Astrocyte (in vitro differentiated cells and primary cell): ENCODE measurements around the gene SAMM50. TPM values are rescaled to one million over a fixed set of nuclear protein-coding genes. Genes with fewer than 3 reads are reported as not detected.

Experiments used
- DNase-seq: peaks from one replicate; pipeline ENCODE4 v3.0.0-alpha.2; 2010; ENCODE audit warnings: low read depth
- FAIRE-seq: peaks from 2 replicates; lab custom pipeline; 2011; peaks lifted over from hg19 to GRCh38; lab: Jason Lieb, UNC
- H2AFZ ChIP-seq: 2 replicates; pipeline ENCODE4 v1.6.0; 2012; ENCODE audit warnings: low read depth, low read length, inconsistent platforms
- H3K27ac ChIP-seq: 2 replicates; pipeline ENCODE4 v1.5.1; 2011; ENCODE audit warnings: low read depth, low read length, inconsistent platforms
- H3K27me3 ChIP-seq: 2 replicates; pipeline ENCODE4 v1.6.0; 2011; ENCODE audit warnings: low read length, inconsistent platforms; ENCODE audit not compliant: insufficient read depth
- H3K36me3 ChIP-seq: 2 replicates; pipeline ENCODE4 v1.5.1; 2011; ENCODE audit warnings: low read length, inconsistent platforms; ENCODE audit not compliant: insufficient read depth
- H3K4me1 ChIP-seq: 2 replicates; pipeline ENCODE4 v1.5.1; 2011; ENCODE audit warnings: low read length, inconsistent platforms; ENCODE audit not compliant: insufficient read depth
- H3K4me2 ChIP-seq: 2 replicates; pipeline ENCODE4 v1.6.0; 2012; ENCODE audit warnings: low read length, inconsistent platforms
- H3K4me3 ChIP-seq: 2 replicates; pipeline ENCODE4 v1.5.1; 2011; ENCODE audit warnings: low read depth, mild to moderate bottlenecking, low read length, inconsistent platforms; ENCODE audit not compliant: insufficient read depth
- H3K79me2 ChIP-seq: 2 replicates; pipeline ENCODE4 v1.6.0; 2012; ENCODE audit warnings: mild to moderate bottlenecking, low read length, inconsistent platforms; ENCODE audit not compliant: insufficient read depth
- H3K9ac ChIP-seq: 2 replicates; pipeline ENCODE4 v1.6.0; 2012; ENCODE audit warnings: mild to moderate bottlenecking, low read length, inconsistent platforms
- H3K9me3 ChIP-seq: 2 replicates; pipeline ENCODE4 v1.5.1; 2012; ENCODE audit warnings: low read depth, mild to moderate bottlenecking, low read length, inconsistent platforms; ENCODE audit not compliant: insufficient read depth
- H4K20me1 ChIP-seq: 2 replicates; pipeline ENCODE4 v1.6.0; 2012; ENCODE audit warnings: low read length, inconsistent platforms; ENCODE audit not compliant: insufficient read depth
- H3K27ac Mint-ChIP-seq: one replicate; pipeline ENCODE4 v1.8.0; 2021; ENCODE audit warnings: mild to moderate bottlenecking, mixed read lengths; ENCODE audit not compliant: unreplicated experiment
- H3K27me3 Mint-ChIP-seq: one replicate; pipeline ENCODE4 v1.8.0; 2021; ENCODE audit warnings: low read depth, mixed read lengths; ENCODE audit not compliant: unreplicated experiment
- H3K36me3 Mint-ChIP-seq: one replicate; pipeline ENCODE4 v1.8.0; 2021; ENCODE audit warnings: low read depth, mixed read lengths; ENCODE audit not compliant: unreplicated experiment
- H3K4me1 Mint-ChIP-seq: one replicate; pipeline ENCODE4 v1.8.0; 2021; ENCODE audit warnings: low read depth, mixed read lengths; ENCODE audit not compliant: unreplicated experiment
- H3K4me3 Mint-ChIP-seq: one replicate; pipeline ENCODE4 v1.8.0; 2021; ENCODE audit warnings: mild to moderate bottlenecking, moderate library complexity, mixed read lengths; ENCODE audit not compliant: unreplicated experiment
- H3K9me3 Mint-ChIP-seq: one replicate; pipeline ENCODE4 v1.8.0; 2021; ENCODE audit warnings: mild to moderate bottlenecking, mixed read lengths; ENCODE audit not compliant: unreplicated experiment
- EZH2 ChIP-seq: IDR thresholded peaks from 2 replicates; pipeline ENCODE4 v1.6.1; 2012; ENCODE audit warnings: mild to moderate bottlenecking, low read length, inconsistent platforms; ENCODE audit not compliant: insufficient read depth
- total RNA-seq: library from RNA; stranded (reverse); gene quantifications from 2 replicates; pipeline ENCODE4 v1.2.1, GENCODE V29; 2021
- TF ChIP-seq, protein P1 (sequence below): IDR thresholded peaks from 2 replicates; pipeline ENCODE4 v1.5.1; 2011; ENCODE audit warnings: low read depth, mild to moderate bottlenecking, inconsistent platforms, low read length, moderate library complexity; ENCODE audit not compliant: insufficient read depth

Gene SAMM50
- total RNA-seq, 1 donor from 2014 or later, result 63.4 TPM

- H3K36me3 Mint-ChIP-seq, result peaks cover 15% of the 10 kb centered on the region
Measured at GRCh38 chr22:44000123-44000522, 44.9 kb downstream of the SAMM50 start.

DNA sequence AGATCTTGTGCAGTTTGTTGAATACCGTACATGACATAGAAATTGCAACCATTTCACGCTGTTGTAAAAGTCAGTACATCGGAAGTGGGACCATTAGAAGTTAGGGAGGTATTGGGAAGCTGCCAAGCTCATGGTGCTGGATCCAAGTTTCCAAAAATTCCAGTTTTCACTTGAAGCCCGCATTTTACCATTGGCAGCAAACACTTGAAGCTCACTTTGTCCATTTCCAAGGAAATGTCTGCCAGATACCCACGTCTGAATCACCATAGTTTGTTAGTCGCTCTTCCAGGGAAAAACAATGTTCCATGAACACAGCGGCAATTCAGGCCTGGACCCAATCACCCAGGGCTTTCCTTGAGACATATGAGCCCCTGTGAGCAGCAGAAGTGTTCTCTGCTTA is 46.3 kb downstream of the SAMM50 start:
- Mint-ChIP-seq H3K27me3 (no peaks in the 10 kb centered on the region), H3K27ac (no peak overlapping the region), H3K4me1 (peaks cover 1% of the 10 kb centered on the region), H3K9me3 (peaks cover 5% of the 10 kb centered on the region), H3K4me3 (no peak overlapping the region), H3K36me3 (peaks cover 11% of the 10 kb centered on the region)
- Histone ChIP-seq H3K4me1 (no peaks in the 10 kb centered on the region), H2AFZ (no peak overlapping the region), H4K20me1 (peaks cover 2% of the 10 kb centered on the region), H3K36me3 (peaks cover 3% of the 10 kb centered on the region), H3K79me2 (no peaks in the 10 kb centered on the region), H3K9ac (no peak overlapping the region), H3K4me2 (no peak overlapping the region), H3K27ac (no peak overlapping the region), H3K4me3 (no peak overlapping the region), H3K27me3 (no peaks in the 10 kb centered on the region), H3K9me3 (no peaks in the 10 kb centered on the region)
- FAIRE-seq (no peak), DNase-seq (no peak)
- no peak for TF ChIP-seq EZH2
- TF ChIP-seq, protein P1, sequence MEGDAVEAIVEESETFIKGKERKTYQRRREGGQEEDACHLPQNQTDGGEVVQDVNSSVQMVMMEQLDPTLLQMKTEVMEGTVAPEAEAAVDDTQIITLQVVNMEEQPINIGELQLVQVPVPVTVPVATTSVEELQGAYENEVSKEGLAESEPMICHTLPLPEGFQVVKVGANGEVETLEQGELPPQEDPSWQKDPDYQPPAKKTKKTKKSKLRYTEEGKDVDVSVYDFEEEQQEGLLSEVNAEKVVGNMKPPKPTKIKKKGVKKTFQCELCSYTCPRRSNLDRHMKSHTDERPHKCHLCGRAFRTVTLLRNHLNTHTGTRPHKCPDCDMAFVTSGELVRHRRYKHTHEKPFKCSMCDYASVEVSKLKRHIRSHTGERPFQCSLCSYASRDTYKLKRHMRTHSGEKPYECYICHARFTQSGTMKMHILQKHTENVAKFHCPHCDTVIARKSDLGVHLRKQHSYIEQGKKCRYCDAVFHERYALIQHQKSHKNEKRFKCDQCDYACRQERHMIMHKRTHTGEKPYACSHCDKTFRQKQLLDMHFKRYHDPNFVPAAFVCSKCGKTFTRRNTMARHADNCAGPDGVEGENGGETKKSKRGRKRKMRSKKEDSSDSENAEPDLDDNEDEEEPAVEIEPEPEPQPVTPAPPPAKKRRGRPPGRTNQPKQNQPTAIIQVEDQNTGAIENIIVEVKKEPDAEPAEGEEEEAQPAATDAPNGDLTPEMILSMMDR, result no peak

More at GRCh38 chr22:44000123-44000522, 44.9 kb downstream of the SAMM50 start:
- Histone ChIP-seq H2AFZ (no peak overlapping the region), H3K27ac (no peak overlapping the region), H3K9me3 (no peaks in the 10 kb centered on the region), H3K4me1 (no peaks in the 10 kb centered on the region), H3K36me3 (peaks cover 4% of the 10 kb centered on the region), H3K79me2 (no peaks in the 10 kb centered on the region), H3K4me3 (no peak overlapping the region), H3K4me2 (no peak overlapping the region), H4K20me1 (peaks cover 12% of the 10 kb centered on the region), H3K27me3 (no peaks in the 10 kb centered on the region), H3K9ac (no peak overlapping the region)
- H3K27me3 Mint-ChIP-seq, result no peaks in the 10 kb centered on the region
- H3K4me1 Mint-ChIP-seq, result peaks cover 1% of the 10 kb centered on the region
- H3K27ac Mint-ChIP-seq, result no peak overlapping the region
- no peak for FAIRE-seq
- no peak for TF ChIP-seq EZH2
- no peaks in the 10 kb centered on the region for H3K9me3 Mint-ChIP-seq
- no peak overlapping the region for H3K4me3 Mint-ChIP-seq
- DNase-seq, result no peak

DNA sequence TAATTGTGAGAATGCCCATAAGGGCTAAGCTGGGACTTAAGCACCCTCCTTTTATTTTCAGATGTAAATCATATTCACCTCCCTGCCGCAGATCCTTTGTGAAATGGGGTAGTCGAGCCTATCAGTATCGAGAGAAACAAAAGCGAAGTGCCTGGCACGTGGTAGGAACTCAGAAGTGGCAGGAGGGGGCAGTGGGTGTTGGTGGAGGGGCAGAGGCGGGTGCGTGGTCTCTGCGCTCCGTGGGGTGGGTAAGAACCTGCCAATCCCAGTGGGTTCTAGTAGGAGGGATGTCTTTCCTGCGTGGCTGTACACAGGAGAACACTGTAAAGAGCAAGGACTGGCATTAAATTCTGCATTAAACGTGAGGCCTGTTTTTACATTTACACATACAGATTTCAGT is 47.1 kb downstream of the SAMM50 start:
- H3K9me3 Mint-ChIP-seq, result peaks cover 5% of the 10 kb centered on the region

More for the DNA sequence above, 47.1 kb downstream of the SAMM50 start:
- Mint-ChIP-seq H3K36me3 (peaks cover 16% of the 10 kb centered on the region), H3K27me3 (no peaks in the 10 kb centered on the region), H3K4me3 (no peak overlapping the region), H3K27ac (no peak overlapping the region), H3K4me1 (peaks cover 1% of the 10 kb centered on the region)
- Histone ChIP-seq H4K20me1 (no peaks in the 10 kb centered on the region), H3K79me2 (no peaks in the 10 kb centered on the region), H3K4me3 (no peak overlapping the region), H3K9me3 (no peaks in the 10 kb centered on the region), H2AFZ (no peak overlapping the region), H3K4me1 (no peaks in the 10 kb centered on the region), H3K36me3 (peaks cover under 1% of the 10 kb centered on the region), H3K27ac (no peak overlapping the region), H3K9ac (no peak overlapping the region), H3K4me2 (no peak overlapping the region), H3K27me3 (no peaks in the 10 kb centered on the region)
- TF ChIP-seq, protein P1, result no peak
- TF ChIP-seq EZH2, result no peak
- no peak for FAIRE-seq
- DNase-seq, result no peak
